Activated gamma-delta T cell treated with Interleukin-2 at 50 U/mL for 16 hours (primary cell): ENCODE measurements around the gene SIX1.

Experiments
- DNase-seq: peaks from one replicate; pipeline ENCODE4 v3.0.0-alpha.2; 2020

SIX1 gene

GRCh38 chr14:60648934-60649874, at the start of gene SIX1:
Gene SIX1, minus strand, starts transcription at chr14:60649477. Its CDS starts 288 bp downstream, at chr14:60649189.
- no peak for DNase-seq

- no peak for DNase-seq
Measured at GRCh38 chr14:60695327-60695726, 46.0 kb upstream of the SIX1 start.

DNA sequence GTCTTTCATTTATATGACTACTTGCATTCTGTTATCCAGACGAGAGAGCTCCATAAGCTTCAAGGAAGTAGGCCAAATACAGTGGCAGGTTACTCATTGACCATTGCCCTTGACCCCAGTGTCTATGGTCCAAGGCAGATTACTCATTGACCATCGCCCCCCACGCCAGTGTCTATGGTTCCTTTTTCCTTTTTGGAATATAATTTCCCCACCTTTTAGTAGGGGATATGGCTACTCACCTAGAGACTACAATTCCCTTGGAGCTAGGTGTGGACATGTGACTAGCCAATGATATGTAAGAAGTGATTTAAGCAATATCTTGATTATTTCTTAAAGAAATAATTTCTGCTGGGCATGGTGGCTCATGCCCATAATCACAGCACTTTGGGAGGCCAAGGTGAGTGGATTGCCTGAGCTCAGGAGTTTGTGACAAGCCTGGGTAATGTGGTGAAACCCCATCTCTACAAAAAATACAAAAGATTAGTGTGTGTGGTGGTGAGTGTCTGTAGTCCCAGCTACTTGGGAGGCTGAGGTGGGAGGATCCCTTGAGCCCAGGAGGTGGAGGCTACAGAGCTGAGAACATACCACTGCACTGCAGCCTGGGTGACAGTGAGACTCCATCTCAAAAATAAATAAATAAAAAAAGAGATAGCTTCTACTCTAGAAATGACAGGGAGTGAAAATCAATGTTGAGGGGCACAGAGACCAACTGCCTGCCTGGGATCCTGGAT, 42.3 kb upstream of the SIX1 start:
- DNase-seq, result no peak

GRCh38 chr14:60686865-60687264, 37.6 kb upstream of the SIX1 start:
- no peak for DNase-seq

DNA sequence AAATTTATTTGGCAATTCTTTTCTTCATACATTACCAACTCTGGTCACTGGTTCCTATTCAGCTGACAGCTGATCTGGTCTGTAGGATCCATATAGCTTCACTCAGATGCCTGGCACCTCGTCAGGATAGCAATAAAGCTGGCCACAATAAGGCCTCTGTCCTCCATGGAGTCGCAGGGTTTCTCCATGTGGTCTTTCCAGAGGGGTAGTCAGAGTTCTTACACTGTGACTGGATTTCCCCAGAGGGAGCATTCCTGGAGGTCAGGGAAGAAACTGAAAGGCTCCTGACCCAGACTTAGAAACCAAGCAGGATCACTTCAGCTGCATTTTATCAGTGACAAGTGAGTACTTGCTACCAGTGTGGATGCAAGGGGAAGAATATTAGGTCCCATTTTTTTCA, 34.9 kb upstream of the SIX1 start:
- no peak for DNase-seq

GRCh38 chr14:60681271-60681670, 32.0 kb upstream of the SIX1 start:
- DNase-seq, result no peak

DNA sequence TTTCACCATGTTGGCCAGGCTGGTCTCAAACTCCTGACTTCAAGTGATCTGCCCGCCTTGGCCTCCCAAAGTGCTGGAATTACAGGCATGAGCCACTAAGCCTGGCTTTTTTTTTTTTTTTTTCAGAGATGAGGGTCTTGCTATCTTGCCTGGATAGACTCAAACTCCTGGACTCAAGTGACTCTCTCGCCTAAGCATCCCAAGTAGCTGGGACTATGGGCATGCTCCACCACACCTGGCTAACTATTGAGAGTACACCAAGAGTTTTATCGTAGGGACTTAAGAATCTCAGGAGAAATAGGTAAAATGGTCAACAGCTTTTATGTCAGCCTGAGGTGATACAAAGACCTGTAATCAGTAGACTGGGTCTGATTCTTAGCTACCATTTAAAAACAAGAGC, 31.2 kb upstream of the SIX1 start:
- DNase-seq, result no peak

- DNase-seq, result no peak
Measured at GRCh38 chr14:60679566-60680258, 30.4 kb upstream of the SIX1 start.

GRCh38 chr14:60677701-60678100, 28.4 kb upstream of the SIX1 start:
- no peak for DNase-seq

- DNase-seq, result no peak
Measured at GRCh38 chr14:60670989-60671388, 21.7 kb upstream of the SIX1 start.

- no peak for DNase-seq
Measured at GRCh38 chr14:60668431-60669112, 19.3 kb upstream of the SIX1 start.

DNA sequence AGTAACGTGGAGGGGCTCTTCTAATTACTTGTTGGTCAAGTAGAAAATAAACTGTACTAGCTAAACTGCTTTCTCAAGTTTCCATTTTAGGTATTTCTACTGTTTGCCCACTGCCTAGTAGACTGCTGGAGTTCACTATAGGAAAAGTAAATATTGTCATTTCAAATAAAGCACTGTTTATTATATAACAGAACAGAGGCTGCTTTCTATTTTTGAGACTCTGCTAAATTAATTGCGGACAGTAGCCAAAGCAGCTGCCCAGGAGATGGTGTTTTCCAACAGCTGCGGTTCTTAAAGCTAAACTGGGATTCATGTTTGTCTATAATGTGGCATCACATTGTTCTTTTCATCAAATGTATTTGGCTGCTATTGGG, 15.9 kb upstream of the SIX1 start:
- DNase-seq, result no peak

DNA sequence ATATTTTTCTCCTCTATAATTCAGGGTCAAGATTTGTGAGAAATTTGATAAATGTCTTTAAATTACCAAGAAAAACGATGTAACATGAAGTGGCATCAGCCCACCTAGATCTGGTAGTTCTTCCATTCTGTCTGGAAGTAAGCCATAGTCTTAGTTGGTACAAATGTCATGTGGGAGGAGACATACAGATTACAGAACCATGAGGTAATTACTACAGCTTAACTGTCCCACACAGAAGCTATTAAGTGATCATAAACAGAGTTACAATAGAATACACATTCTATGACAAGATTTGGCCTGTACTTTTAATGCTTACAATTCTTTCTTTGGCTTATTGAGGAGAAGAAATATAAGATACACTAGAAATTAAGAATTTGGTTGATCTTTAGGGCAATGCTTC, 13.7 kb upstream of the SIX1 start:
- DNase-seq, result no peak

DNA sequence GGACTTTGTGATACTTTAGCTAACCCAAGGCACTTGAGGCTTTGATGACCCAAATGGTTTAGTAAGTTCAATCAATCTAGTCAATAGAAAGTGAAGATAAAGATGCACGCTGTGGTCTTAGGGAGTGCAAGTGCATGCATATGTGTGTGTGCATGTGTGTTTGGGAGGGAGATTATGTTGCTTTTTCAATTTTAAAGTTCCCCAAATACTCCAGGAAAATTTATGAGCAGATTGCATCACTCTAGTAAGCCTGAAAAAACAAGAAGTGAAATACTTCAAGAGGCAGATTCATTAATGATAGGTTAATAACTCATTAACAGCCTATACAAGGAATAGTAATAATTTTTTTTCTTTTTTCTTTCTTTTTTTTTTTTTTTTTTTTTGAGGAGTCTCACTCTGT, 12.4 kb upstream of the SIX1 start:
- DNase-seq, result no peak

- DNase-seq, result no peak
Measured at GRCh38 chr14:60658909-60659585, 9.8 kb upstream of the SIX1 start.

DNA sequence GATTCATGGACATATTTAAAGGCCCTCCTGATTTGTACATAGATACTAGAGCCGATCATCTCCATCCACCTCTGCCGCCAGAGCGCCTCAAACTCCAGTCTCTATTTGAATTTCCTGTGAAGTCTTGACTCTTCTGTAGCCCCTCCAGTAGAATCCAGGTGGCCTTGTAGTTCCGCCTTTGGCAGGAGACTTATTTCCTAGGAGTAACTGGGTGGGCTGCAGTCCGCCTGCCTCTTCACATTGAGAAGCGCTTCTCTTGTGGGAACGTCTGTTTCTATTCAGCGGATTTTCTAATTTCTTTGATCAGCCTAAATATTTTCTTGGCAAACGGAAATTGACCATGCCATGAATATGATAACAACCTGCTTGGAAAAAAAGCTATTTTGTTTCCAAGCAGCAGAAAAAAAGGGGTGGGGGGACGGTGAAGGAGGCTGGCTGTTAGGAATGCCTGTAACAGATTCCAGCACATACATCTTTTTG, 9.0 kb upstream of the SIX1 start:
- DNase-seq, result no peak

DNA sequence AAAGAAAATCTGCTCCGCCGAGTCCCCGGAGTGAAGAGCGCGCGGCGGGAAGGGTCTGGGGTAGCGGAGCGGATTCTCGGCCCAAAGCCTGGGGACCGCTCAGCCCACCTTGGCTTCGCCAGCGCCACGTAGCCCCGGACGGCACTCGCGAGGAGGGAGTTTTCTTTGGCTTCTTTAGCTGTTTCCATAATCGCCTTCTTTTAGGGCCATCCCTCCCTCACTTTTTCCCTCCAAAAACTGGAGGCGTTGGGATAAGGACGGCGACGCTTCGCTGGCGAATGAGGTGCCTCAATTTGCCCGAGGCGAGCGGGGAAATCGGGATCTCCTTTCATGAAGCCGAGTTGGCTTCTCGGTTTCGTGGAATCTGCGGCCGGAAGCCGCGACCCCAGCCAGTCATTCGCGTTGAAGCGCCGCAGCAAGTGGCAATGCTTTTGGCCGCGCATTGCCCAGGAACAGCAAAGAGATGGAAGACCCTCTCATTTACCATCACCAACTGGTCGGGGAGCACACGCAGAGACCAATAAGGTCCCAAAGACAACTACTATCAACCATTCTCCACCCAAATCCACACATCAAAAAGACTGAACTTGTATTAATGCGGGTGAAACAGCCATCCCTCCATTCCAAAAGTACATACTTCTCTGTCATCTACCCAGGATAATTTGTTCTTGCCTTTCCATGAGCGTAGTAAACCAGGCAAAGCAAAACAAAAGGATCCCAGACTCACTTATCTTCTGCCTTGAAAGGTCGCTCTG, 8.4 kb upstream of the SIX1 start:
- no peak for DNase-seq

GRCh38 chr14:60656686-60657455, 7.6 kb upstream of the SIX1 start:
- DNase-seq, result no peak

DNA sequence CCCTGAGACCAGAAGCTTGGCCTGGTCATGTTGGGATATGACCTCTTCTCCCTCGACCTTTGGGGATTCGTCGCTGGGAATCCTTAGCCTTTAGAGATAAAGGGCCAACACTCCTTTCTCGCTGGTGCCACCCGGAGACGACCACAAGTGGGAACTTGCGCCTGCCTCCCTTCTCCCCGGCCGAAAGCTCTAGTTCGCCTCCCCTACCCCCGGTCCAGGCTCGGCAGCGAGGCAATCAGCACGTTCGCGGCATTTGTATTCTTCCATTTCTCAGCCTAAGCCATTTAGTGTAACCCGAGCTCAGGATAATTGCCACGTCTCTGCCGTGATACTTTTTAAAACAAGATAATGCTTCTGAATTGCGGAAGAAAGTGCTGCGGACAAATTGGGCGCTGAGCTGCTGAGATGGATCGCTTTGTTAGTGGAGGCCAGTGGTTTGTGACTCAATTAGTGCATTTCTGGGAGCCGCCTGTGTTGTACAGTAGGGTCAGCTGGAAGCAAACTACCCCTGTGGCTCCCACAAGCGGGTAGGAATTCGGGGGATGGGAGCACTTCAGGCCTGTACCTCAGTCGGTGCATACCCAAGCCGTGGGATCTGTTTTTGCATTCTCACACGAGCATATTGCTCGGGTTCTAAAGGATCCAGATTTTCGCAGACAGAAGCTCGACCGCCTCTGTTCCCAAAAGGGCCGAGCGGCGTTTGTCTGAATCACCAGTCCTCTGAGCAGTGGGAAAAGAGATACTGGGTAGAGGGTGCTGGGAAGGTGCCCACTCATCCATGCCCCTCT, 6.8 kb upstream of the SIX1 start:
- no peak for DNase-seq
